HAP-1 (cell line): ENCODE measurements around the gene JAGN1.
"Not testable (repeated sequence)": the region's sequence is repeated elsewhere in the genome, so short reads cannot be mapped to it uniquely, and the experiment has no call there.

Experiments used
- DNase-seq, 2 experiments: peaks; one replicate each; pipeline ENCODE4 v3.0.0-alpha.2; 2016 to 2020; ENCODE audit warnings: low spot score in 2 of 2
- H3K27me3 ChIP-seq: fragments of 250-450 bp; sonication (Bioruptor Pico); 2 replicates; pipeline ENCODE4 v1.5.1; 2020; ENCODE audit warnings: low read depth, mild to moderate bottlenecking, moderate library complexity
- H3K36me3 ChIP-seq: fragments of 250-450 bp; sonication (Bioruptor Pico); replicated peaks from 2 replicates; pipeline ENCODE4 v1.5.1; 2020; ENCODE audit warnings: mild to moderate bottlenecking
- H3K4me1 ChIP-seq: fragments of 250-450 bp; sonication (Bioruptor Pico); 2 replicates; pipeline ENCODE4 v1.5.1; 2020; ENCODE audit warnings: mild to moderate bottlenecking
- H3K4me3 ChIP-seq: fragments of 250-450 bp; sonication (Bioruptor Pico); 2 replicates; pipeline ENCODE4 v1.5.1; 2020; ENCODE audit warnings: mild to moderate bottlenecking, moderate library complexity
- H3K9me3 ChIP-seq: fragments of 250-450 bp; sonication (Bioruptor Pico); 2 replicates; pipeline ENCODE4 v1.5.1; 2020; ENCODE audit warnings: mild to moderate bottlenecking, moderate library complexity
- in situ Hi-C: fragments of 300-500 bp; cut with MboI; formaldehyde crosslinking; loops from 3 replicates; pipeline ENCODE4 v1.14.3; 2020; ENCODE audit warnings: low sequenced_read_pairs, inconsistent platforms, mixed read lengths

Gene JAGN1

DNA sequence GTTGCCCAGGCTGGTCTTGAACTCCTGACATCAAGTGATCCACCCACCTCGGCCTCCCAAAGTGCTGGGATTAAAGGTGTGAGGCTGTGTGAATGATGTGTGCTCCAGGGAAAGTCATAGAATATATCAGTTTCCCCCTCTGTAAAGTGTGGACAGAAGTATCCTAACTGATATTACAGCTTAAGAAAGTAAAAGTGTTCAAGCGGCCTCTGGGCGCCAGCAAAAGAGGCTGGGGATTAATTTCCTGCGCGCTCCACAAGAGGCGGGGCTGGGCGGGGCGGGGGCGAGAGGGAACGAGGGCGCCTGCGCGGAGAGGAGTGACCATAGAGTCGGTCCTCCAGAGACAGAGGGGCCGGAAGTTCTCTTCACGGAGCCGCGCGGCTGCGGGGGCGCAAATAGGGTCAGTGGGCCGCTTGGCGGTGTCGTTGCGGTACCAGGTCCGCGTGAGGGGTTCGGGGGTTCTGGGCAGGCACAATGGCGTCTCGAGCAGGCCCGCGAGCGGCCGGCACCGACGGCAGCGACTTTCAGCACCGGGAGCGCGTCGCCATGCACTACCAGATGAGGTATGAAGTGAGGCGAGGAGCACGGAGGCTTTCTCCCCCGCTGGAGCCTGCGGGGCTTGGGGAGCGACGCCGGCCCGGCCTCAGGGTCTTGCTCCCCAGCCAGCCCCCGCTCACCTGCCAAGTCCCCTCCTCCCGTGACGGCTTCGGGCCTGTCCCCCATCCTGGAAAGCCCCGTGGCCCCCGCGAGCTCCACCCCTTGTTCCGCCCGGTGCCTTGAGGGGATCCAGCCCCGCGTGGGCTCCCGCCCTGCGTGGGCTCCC is at the start of gene JAGN1:
JAGN1 (plus strand) TSS at position 362 of the 823 bp plus-strand sequence; CDS start at position 475, 113 bp downstream.
- peak; percentile 72 to 92 for DNase-seq
- Histone ChIP-seq H3K27me3 (no peaks in the 10 kb centered on the region), H3K9me3 (no peaks in the 10 kb centered on the region), H3K4me3 (peak within 1 kb of the TSS; percentile 97), H3K36me3 (peaks cover 22% of the 10 kb centered on the region), H3K4me1 (peaks cover 6% of the 10 kb centered on the region)
- in situ Hi-C loops: no loop called here

DNA sequence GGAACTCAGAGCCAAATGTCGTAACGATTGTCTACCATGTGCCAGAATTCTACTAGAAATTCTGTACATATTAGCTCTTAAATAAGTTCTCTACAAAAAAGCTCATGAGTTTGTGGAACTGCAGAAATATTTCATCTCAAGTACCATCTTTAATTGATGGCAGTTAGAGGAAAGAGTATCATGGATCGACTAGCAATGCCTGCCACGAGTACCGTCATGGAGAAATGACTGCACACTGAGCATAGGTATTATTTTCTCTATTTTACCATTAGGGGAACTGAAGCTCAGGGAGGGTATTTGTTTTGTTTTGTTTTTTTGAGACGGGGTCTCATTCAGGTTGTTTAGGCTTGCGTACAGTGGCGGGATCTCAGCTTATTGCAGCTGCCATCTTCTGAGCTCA is 49.4 kb upstream of the JAGN1 start:
- in situ Hi-C loops: no loop called here
- Histone ChIP-seq H3K4me3 (no peak overlapping the region), H3K36me3 (peaks cover 53% of the 10 kb centered on the region), H3K9me3 (no peaks in the 10 kb centered on the region), H3K27me3 (no peaks in the 10 kb centered on the region), H3K4me1 (peaks cover 4% of the 10 kb centered on the region)
- no peak for DNase-seq

DNA sequence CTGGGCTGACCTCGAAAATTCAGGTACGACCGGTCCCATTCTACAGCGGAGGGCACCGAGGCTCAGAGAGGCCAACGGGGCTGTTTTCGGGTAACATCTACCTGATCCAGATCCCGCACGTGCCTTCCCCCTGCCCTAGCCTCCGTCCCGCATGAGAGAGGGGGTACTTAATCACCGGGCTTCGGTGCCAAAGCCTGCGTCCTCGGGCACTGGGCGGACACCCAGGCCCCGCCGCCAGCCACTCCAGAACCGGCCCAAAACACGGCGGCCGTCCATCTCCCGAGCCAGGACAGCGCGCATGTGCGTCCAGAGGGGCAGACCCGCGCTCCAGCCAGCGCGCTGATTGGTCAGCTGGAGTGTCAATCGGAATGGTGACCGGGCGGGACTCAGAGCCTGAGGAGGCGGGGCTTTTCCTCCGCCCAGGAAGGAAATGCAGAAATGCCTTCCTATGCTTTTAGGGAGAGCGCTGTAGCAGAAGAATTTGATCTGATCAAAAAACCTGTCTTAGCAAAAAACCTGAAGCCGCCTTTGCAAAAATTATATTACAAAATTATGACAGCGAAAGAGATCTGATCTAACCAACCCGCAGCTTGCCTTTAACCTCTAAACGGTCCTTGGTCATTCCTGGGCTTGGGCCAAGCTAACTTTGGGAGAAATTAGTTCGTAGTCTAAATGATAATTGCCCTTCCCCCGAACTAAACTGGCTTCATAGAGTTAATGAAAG is 46.5 kb upstream of the JAGN1 start, which contains the start of gene RPUSD3:
RPUSD3 (minus strand) TSS at position 294 of the 724 bp plus-strand sequence; CDS start at position 276, 18 bp downstream.
- DNase-seq: peak; percentile 83 to 98
- Histone ChIP-seq H3K27me3 (no peaks in the 10 kb centered on the region), H3K36me3 (peaks cover 32% of the 10 kb centered on the region), H3K9me3 (no peaks in the 10 kb centered on the region), H3K4me1 (peaks cover 21% of the 10 kb centered on the region), H3K4me3 (peak within 1 kb of the TSS; percentile 78)
- in situ Hi-C loops: no loop called here

DNA sequence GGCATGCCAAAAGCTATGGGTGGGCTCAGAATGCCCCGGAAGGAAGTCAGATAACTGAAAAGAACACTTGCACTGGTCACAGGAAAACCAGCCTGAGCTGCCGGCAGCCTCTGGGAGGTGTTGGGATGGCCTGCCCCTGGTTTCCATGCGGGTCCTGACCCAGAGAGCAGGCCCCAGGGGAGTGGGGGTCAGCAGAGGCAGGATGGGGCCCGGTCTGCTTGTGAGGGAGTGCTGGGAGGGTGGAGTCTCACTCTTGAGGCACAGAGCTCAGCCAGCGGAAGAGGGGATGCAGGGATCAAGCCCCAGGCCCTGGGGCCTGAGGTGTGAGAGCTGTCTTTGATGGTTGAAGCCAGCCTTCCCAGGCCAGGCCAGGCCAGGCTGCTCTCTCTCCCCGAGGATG is 44.2 kb upstream of the JAGN1 start:
- H3K27me3 ChIP-seq: no peaks in the 10 kb centered on the region
- H3K4me1 ChIP-seq: peaks cover 26% of the 10 kb centered on the region
- no peak for DNase-seq
- in situ Hi-C loops: no loop called here
- peaks cover 12% of the 10 kb centered on the region for H3K36me3 ChIP-seq
- H3K4me3 ChIP-seq: no peak overlapping the region
- H3K9me3 ChIP-seq: no peaks in the 10 kb centered on the region

DNA sequence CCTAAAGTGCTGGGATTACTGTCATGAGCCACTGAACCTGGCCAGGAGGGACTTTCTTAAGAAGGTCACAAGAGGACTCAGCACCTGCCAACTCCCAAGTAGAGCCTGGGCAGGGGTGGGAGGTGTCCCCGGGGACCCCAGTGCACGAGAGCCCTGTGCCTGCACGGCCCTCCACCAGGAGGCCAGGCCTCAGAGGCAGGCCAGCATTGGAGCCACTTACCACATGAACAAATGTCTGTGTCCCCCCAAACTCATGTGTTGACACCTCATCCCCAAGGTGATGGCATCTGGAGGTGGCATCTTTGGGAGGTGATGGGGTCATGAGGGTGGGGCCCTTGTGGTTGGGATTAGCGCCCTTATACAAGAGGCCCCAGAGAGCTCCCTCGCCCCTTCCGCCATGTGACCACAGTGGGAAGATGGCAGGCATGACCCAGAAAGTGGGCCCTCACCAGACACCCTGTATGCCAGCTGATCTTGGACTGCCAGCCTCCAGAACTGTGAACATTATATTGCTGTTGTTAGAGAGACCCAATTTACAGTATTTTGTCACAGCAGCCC is 43.4 kb upstream of the JAGN1 start:
- no peaks in the 10 kb centered on the region for H3K9me3 ChIP-seq
- peaks cover 5% of the 10 kb centered on the region for H3K36me3 ChIP-seq
- H3K4me3 ChIP-seq: no peak overlapping the region
- in situ Hi-C loops: no loop called here
- peaks cover 26% of the 10 kb centered on the region for H3K4me1 ChIP-seq
- H3K27me3 ChIP-seq: no peaks in the 10 kb centered on the region
- DNase-seq: no peak

DNA sequence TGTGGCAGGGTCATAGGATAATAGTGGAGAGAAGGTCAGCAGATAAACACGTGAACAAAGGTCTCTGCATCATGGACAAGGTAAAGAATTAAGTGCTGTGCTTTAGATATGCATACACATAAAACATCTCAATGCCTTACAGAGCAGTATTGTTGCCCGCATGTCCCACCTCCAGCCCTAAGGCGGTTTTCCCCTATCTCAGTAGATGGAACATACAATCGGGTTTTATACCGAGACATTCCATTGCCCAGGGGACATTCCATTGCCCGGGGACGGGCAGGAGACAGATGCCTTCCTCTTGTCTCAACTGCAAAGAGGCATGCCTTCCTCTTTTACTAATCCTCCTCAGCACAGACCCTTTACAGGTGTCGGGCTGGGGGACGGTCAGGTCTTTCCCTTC is 42.5 kb upstream of the JAGN1 start:
- H3K4me3 ChIP-seq, in situ Hi-C loops, H3K9me3 ChIP-seq, H3K27me3 ChIP-seq, H3K36me3 ChIP-seq: not testable (repeated sequence)
- DNase-seq: peak; percentile 65 to 80
- peaks cover 26% of the 10 kb centered on the region for H3K4me1 ChIP-seq

DNA sequence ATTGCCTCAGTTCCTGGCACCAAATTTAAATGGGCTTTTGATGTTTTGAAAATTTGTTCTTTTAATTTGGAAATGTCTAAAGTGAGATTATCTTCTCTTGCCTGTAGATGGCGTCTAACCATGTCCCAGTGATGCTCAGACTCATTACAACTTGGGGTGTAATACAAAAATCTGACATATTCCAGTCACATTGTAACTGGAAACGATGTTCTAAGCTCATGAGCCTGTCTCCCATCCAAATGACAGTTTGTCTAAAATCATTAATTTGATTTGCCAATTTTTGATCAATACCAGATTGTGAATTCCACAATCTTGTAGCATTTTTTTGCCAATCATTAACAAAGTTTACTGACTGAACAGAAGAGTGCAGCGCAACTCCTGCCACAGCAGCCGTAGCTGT is 41.5 kb upstream of the JAGN1 start:
- peak in 1 of 2 experiments; percentile 41 for DNase-seq
- H3K36me3 ChIP-seq, H3K4me3 ChIP-seq, H3K9me3 ChIP-seq, H3K27me3 ChIP-seq, in situ Hi-C loops: not testable (repeated sequence)
- peaks cover 28% of the 10 kb centered on the region for H3K4me1 ChIP-seq

DNA sequence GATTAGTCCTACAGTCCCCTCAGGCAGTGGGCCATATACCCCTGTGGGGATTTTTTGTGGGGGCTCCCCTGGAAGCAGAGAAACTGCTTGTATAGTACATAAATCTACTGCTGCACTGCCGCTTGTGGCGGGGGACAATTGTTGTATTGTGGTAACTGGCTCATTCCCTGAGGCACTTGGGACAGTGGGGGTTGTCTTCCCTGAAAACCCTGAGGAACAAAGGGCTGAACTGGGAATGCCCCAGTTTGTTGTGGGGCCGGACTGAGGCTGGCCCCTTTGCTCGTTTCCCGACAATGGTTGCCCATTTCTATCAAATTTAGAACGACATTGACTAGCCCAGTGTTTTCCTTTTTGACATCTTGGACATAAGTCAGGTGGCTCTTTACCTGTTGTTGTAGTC is 39.0 kb upstream of the JAGN1 start:
- H3K4me1 ChIP-seq: peaks cover 31% of the 10 kb centered on the region
- H3K27me3 ChIP-seq, H3K4me3 ChIP-seq, H3K9me3 ChIP-seq, in situ Hi-C loops, H3K36me3 ChIP-seq, DNase-seq: not testable (repeated sequence)

DNA sequence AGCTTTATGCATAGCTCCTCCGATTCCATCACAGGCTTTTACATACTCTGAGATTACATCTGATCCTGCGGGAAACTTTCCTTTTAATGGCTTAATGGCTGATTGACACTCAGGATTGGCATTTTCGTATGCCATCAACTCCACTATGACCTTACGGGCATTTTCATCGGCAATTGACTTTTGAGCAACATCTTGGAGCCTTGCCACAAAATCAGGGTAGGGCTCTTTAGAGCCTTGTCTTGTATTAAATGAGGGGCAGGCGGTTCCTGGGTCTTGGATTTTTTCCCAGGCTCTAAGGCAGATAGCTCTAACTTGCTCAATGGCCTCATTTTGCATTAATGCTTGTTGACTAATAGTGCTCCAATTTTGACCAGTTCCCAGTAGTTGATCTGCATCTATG is 38.5 kb upstream of the JAGN1 start:
- H3K9me3 ChIP-seq, H3K27me3 ChIP-seq, H3K36me3 ChIP-seq, H3K4me3 ChIP-seq, DNase-seq, in situ Hi-C loops: not testable (repeated sequence)
- peaks cover 31% of the 10 kb centered on the region for H3K4me1 ChIP-seq

DNA sequence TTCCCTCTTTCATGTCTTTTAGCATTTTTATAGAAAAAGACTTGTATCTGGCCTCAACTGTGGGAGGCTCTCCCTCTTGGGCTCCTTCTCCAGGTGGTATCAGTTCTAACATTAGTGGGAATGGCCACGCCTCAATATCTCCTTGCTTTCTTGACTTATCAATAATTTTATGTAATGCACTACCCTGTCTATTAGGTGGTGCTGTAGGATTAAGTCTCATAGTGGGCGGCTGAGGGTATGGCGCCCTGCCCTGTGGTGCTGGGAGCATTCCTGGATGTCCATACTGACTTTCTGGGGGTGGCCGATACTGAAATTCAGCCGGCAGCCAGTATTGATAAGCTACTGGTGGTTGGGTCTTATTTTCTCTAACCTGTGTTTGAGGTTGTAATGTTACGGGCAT is 37.9 kb upstream of the JAGN1 start:
- Histone ChIP-seq H3K9me3 (no peaks in the 10 kb centered on the region), H3K36me3 (no peaks in the 10 kb centered on the region), H3K27me3 (no peaks in the 10 kb centered on the region), H3K4me1 (peaks cover 26% of the 10 kb centered on the region), H3K4me3 (no peak overlapping the region)
- in situ Hi-C loops: no loop called here
- DNase-seq: no peak

DNA sequence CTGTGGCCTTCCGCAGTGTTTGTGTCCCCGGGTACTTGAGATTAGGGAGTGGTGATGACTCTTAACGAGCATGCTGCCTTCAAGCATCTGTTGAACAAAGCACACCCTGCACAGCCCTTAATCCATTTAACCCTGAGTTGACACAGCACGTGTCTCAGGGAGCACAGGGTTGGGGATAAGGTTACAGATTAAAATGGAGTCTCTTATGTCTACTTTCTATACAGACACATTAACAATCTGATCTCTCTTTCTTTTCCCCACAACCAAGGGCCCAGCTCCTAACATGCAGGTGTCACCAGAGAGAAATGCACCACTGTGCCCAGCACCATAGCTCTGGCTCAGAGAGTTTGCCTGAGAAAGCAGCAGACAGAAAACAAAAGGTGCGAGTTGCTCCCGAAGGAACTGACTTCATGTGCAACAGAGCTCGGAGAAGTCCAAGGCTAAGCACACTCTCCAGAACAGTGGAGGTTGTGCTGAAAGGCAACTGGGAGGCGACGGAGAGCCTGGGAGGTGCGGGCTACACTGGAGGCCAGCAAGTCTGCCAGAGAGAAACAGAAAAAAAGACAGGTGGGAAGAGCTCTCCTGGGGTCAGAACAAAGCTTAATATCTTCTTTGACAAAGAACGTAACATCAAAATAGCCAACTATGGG is 36.0 kb upstream of the JAGN1 start:
- DNase-seq: peak in 1 of 2 experiments; percentile 47
- peaks cover 14% of the 10 kb centered on the region for H3K4me1 ChIP-seq
- H3K27me3 ChIP-seq, H3K9me3 ChIP-seq, H3K36me3 ChIP-seq, in situ Hi-C loops, H3K4me3 ChIP-seq: not testable (repeated sequence)

DNA sequence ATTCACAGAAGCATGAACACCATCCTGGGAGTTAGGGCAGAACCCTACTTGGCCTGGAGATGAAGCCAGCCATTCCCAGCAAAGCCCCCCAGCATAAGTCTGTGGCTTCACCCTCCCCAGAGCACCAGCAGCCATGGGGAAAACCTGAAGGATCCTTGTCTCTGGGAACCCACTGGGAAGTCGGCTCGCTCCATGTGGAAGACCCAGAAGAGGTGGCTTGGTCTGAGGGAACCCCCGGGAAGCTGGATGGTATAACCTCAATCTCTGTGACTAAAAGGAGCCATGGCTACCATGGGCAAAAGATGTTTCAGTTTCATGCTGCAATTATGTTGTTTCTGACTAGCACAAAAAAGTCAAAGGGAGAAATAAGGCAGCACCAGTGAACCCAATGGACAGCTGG is 34.8 kb upstream of the JAGN1 start:
- H3K4me1 ChIP-seq: peaks cover 14% of the 10 kb centered on the region
- H3K36me3 ChIP-seq: no peaks in the 10 kb centered on the region
- no peaks in the 10 kb centered on the region for H3K9me3 ChIP-seq
- H3K4me3 ChIP-seq: no peak overlapping the region
- no peaks in the 10 kb centered on the region for H3K27me3 ChIP-seq
- no peak for DNase-seq
- in situ Hi-C loops: no loop called here

DNA sequence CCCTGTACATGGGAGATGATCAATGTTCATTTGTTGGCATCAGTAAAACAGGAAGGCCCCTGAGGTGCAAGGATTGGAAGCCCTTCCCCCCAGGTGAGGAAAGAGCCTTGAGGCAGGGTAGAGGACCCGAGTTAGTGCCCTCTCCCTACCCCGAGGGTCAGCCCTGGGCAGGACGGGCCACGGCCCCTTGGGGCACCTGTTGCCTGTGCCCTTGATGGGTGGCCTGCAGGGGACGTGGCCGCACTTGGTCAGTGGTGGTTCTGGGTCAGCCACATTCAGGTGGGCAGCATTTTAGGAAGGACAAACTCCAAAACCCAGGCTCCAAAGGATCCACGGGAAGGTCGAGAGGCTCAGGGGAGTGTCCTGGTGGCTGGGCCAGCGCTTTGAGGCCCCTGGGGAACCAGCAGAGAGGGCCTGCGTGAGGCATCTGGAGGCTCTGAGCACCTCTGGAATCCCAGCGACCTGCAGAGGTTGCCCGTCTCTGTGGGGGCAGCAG is 30.8 kb upstream of the JAGN1 start:
- Histone ChIP-seq H3K27me3 (no peaks in the 10 kb centered on the region), H3K9me3 (no peaks in the 10 kb centered on the region), H3K36me3 (no peaks in the 10 kb centered on the region), H3K4me1 (no peaks in the 10 kb centered on the region; the same call in none of the 2 replicates), H3K4me3 (no peak overlapping the region)
- DNase-seq: no peak
- in situ Hi-C loops: no loop called here
